ENCODE measurements around the gene RPTOR. TPM values are rescaled to one million over a fixed set of nuclear protein-coding genes. Genes with fewer than 3 reads are reported as not detected.

Gene RPTOR
- total RNA-seq, 1 donor from 2014 or later, result 65.9 TPM

GRCh38 chr17:80599546-80600305, 55.1 kb downstream of the RPTOR start:
- no peak overlapping the region for H3K27ac Mint-ChIP-seq
- POLR2A ChIA-PET, result no interaction called here
- peaks cover 9% of the 10 kb centered on the region for H3K36me3 Mint-ChIP-seq (ENCODE audit: low read depth)
- no peaks in the 10 kb centered on the region for H3K9me3 Mint-ChIP-seq
- H3K4me1 Mint-ChIP-seq, result peaks cover 42% of the 10 kb centered on the region
- ATAC-seq (ENCODE audit: low read depth), result no peak
- DNase-seq, result no peak
- H3K27me3 Mint-ChIP-seq, result no peaks in the 10 kb centered on the region
- H3K4me3 Mint-ChIP-seq, result no peak overlapping the region
- CTCF ChIA-PET, result no interaction called here
- no peak for TF ChIP-seq CTCF (IDR thresholded peaks at IDR 0.05)
- intact Hi-C loops (cut with micrococcal nuclease), result no loop called here

GRCh38 chr17:80601146-80601545, 56.5 kb downstream of the RPTOR start:
- Mint-ChIP-seq H3K9me3 (no peaks in the 10 kb centered on the region), H3K27ac (no peak overlapping the region), H3K27me3 (no peaks in the 10 kb centered on the region), H3K4me3 (no peak overlapping the region), H3K36me3 (ENCODE audit: low read depth) (peaks cover 9% of the 10 kb centered on the region), H3K4me1 (peaks cover 52% of the 10 kb centered on the region)
- intact Hi-C loops (cut with micrococcal nuclease), result no loop called here
- ATAC-seq (ENCODE audit: low read depth), result no peak
- TF ChIP-seq CTCF (IDR thresholded peaks at IDR 0.05), result no peak
- ChIA-PET POLR2A (no interaction called here), CTCF (no interaction called here)
- DNase-seq, result no peak

GRCh38 chr17:80603396-80603795, 58.8 kb downstream of the RPTOR start:
- no peak overlapping the region for H3K27ac Mint-ChIP-seq
- H3K4me1 Mint-ChIP-seq, result peaks cover 48% of the 10 kb centered on the region
- POLR2A ChIA-PET, result no interaction called here

GRCh38 chr17:80604009-80604669, 59.5 kb downstream of the RPTOR start:
- H3K27me3 Mint-ChIP-seq, result no peaks in the 10 kb centered on the region
- no peak for TF ChIP-seq CTCF (IDR thresholded peaks at IDR 0.05)
- no peak for ATAC-seq (ENCODE audit: low read depth)
- intact Hi-C loops (cut with micrococcal nuclease), result loop anchor here (2.0 kb wide), 1 partner anchor 229 kb away; no protein-coding TSS in a partner anchor
- no peak for DNase-seq
- H3K4me3 Mint-ChIP-seq, result no peak overlapping the region
- peaks cover 9% of the 10 kb centered on the region for H3K36me3 Mint-ChIP-seq (ENCODE audit: low read depth)
- H3K4me1 Mint-ChIP-seq, result peaks cover 48% of the 10 kb centered on the region
- ChIA-PET CTCF (interaction anchor here (0.6 kb wide), 1 partner anchor 194 kb away, joined by 3 read pairs; no protein-coding TSS in a partner anchor), POLR2A (no interaction called here)
- peak overlapping the region; percentile 57 for H3K27ac Mint-ChIP-seq
- no peaks in the 10 kb centered on the region for H3K9me3 Mint-ChIP-seq

More at GRCh38 chr17:80603396-80603795, 58.8 kb downstream of the RPTOR start:
- ATAC-seq (ENCODE audit: low read depth) (no peak), DNase-seq (no peak)
- no peak for TF ChIP-seq CTCF (IDR thresholded peaks at IDR 0.05)
- CTCF ChIA-PET, result no interaction called here
- no peaks in the 10 kb centered on the region for H3K9me3 Mint-ChIP-seq
- H3K36me3 Mint-ChIP-seq (ENCODE audit: low read depth), result peaks cover 9% of the 10 kb centered on the region
- intact Hi-C loops (cut with micrococcal nuclease), result no loop called here
- H3K27me3 Mint-ChIP-seq, result no peaks in the 10 kb centered on the region
- H3K4me3 Mint-ChIP-seq, result no peak overlapping the region

GRCh38 chr17:80604670-80605010, 60.0 kb downstream of the RPTOR start:
- no peaks in the 10 kb centered on the region for H3K27me3 Mint-ChIP-seq
- no peak for DNase-seq
- H3K4me1 Mint-ChIP-seq, result peaks cover 47% of the 10 kb centered on the region
- TF ChIP-seq CTCF (IDR thresholded peaks at IDR 0.05), result no peak
- H3K27ac Mint-ChIP-seq, result peak overlapping the region; percentile 79
- CTCF ChIA-PET, result interaction anchor here (0.6 kb wide), 1 partner anchor 193 kb away, joined by 3 read pairs; no protein-coding TSS in a partner anchor
- no peak for ATAC-seq (ENCODE audit: low read depth)
- POLR2A ChIA-PET, result interaction anchor here (1.4 kb wide), 1 partner anchor 150 kb away, joined by 3 read pairs; no protein-coding TSS in a partner anchor
- peak overlapping the region; percentile 48 for H3K4me3 Mint-ChIP-seq
- peaks cover 9% of the 10 kb centered on the region for H3K36me3 Mint-ChIP-seq (ENCODE audit: low read depth)
- H3K9me3 Mint-ChIP-seq, result no peaks in the 10 kb centered on the region
- intact Hi-C loops (cut with micrococcal nuclease), result loop anchor here (1.0 to 5.0 kb wide), 4 partner anchors 53 to 273 kb away; no protein-coding TSS in a partner anchor
